Astrocyte (in vitro differentiated cells and primary cell): ENCODE measurements around the gene SRI. TPM values are rescaled to one million over a fixed set of nuclear protein-coding genes. Genes with fewer than 3 reads are reported as not detected.

Experiments
- DNase-seq: peaks from one replicate; pipeline ENCODE4 v3.0.0-alpha.2; 2010; ENCODE audit warnings: low read depth
- FAIRE-seq: peaks from 2 replicates; lab custom pipeline; 2011; peaks lifted over from hg19 to GRCh38; lab: Jason Lieb, UNC
- H2AFZ ChIP-seq: 2 replicates; pipeline ENCODE4 v1.6.0; 2012; ENCODE audit warnings: low read depth, low read length, inconsistent platforms
- H3K27ac ChIP-seq: 2 replicates; pipeline ENCODE4 v1.5.1; 2011; ENCODE audit warnings: low read depth, low read length, inconsistent platforms
- H3K27me3 ChIP-seq: 2 replicates; pipeline ENCODE4 v1.6.0; 2011; ENCODE audit warnings: low read length, inconsistent platforms; ENCODE audit not compliant: insufficient read depth
- H3K36me3 ChIP-seq: 2 replicates; pipeline ENCODE4 v1.5.1; 2011; ENCODE audit warnings: low read length, inconsistent platforms; ENCODE audit not compliant: insufficient read depth
- H3K4me1 ChIP-seq: 2 replicates; pipeline ENCODE4 v1.5.1; 2011; ENCODE audit warnings: low read length, inconsistent platforms; ENCODE audit not compliant: insufficient read depth
- H3K4me2 ChIP-seq: 2 replicates; pipeline ENCODE4 v1.6.0; 2012; ENCODE audit warnings: low read length, inconsistent platforms
- H3K4me3 ChIP-seq: 2 replicates; pipeline ENCODE4 v1.5.1; 2011; ENCODE audit warnings: low read depth, mild to moderate bottlenecking, low read length, inconsistent platforms; ENCODE audit not compliant: insufficient read depth
- H3K79me2 ChIP-seq: 2 replicates; pipeline ENCODE4 v1.6.0; 2012; ENCODE audit warnings: mild to moderate bottlenecking, low read length, inconsistent platforms; ENCODE audit not compliant: insufficient read depth
- H3K9ac ChIP-seq: 2 replicates; pipeline ENCODE4 v1.6.0; 2012; ENCODE audit warnings: mild to moderate bottlenecking, low read length, inconsistent platforms
- H3K9me3 ChIP-seq: 2 replicates; pipeline ENCODE4 v1.5.1; 2012; ENCODE audit warnings: low read depth, mild to moderate bottlenecking, low read length, inconsistent platforms; ENCODE audit not compliant: insufficient read depth
- H4K20me1 ChIP-seq: 2 replicates; pipeline ENCODE4 v1.6.0; 2012; ENCODE audit warnings: low read length, inconsistent platforms; ENCODE audit not compliant: insufficient read depth
- H3K27ac Mint-ChIP-seq: one replicate; pipeline ENCODE4 v1.8.0; 2021; ENCODE audit warnings: mild to moderate bottlenecking, mixed read lengths; ENCODE audit not compliant: unreplicated experiment
- H3K27me3 Mint-ChIP-seq: one replicate; pipeline ENCODE4 v1.8.0; 2021; ENCODE audit warnings: low read depth, mixed read lengths; ENCODE audit not compliant: unreplicated experiment
- H3K36me3 Mint-ChIP-seq: one replicate; pipeline ENCODE4 v1.8.0; 2021; ENCODE audit warnings: low read depth, mixed read lengths; ENCODE audit not compliant: unreplicated experiment
- H3K4me1 Mint-ChIP-seq: one replicate; pipeline ENCODE4 v1.8.0; 2021; ENCODE audit warnings: low read depth, mixed read lengths; ENCODE audit not compliant: unreplicated experiment
- H3K4me3 Mint-ChIP-seq: one replicate; pipeline ENCODE4 v1.8.0; 2021; ENCODE audit warnings: mild to moderate bottlenecking, moderate library complexity, mixed read lengths; ENCODE audit not compliant: unreplicated experiment
- H3K9me3 Mint-ChIP-seq: one replicate; pipeline ENCODE4 v1.8.0; 2021; ENCODE audit warnings: mild to moderate bottlenecking, mixed read lengths; ENCODE audit not compliant: unreplicated experiment
- CTCF ChIP-seq: IDR thresholded peaks from 2 replicates; pipeline ENCODE4 v1.5.1; 2011; ENCODE audit warnings: low read depth, mild to moderate bottlenecking, inconsistent platforms, low read length, moderate library complexity; ENCODE audit not compliant: insufficient read depth
- EZH2 ChIP-seq: IDR thresholded peaks from 2 replicates; pipeline ENCODE4 v1.6.1; 2012; ENCODE audit warnings: mild to moderate bottlenecking, low read length, inconsistent platforms; ENCODE audit not compliant: insufficient read depth
- total RNA-seq: library from RNA; stranded (reverse); gene quantifications from 2 replicates; pipeline ENCODE4 v1.2.1, GENCODE V29; 2021

The SRI gene
- total RNA-seq, 1 donor from 2014 or later = 139 TPM

- H2AFZ ChIP-seq = no peak overlapping the region
- no peak overlapping the region for H3K27ac Mint-ChIP-seq
These were observed 7.2 kb upstream of the SRI start for GRCh38 chr7:88226886-88227516.

GRCh38 chr7:88226201-88226600 lies 6.4 kb upstream of the SRI start:
- Histone ChIP-seq H4K20me1 (no peaks in the 10 kb centered on the region), H3K4me3 (no peak overlapping the region), H3K9me3 (no peaks in the 10 kb centered on the region), H3K27ac (no peak overlapping the region), H2AFZ (no peak overlapping the region), H3K79me2 (no peaks in the 10 kb centered on the region), H3K9ac (no peak overlapping the region), H3K4me2 (no peak overlapping the region), H3K27me3 (no peaks in the 10 kb centered on the region), H3K36me3 (no peaks in the 10 kb centered on the region), H3K4me1 (peaks cover 18% of the 10 kb centered on the region)
- FAIRE-seq (no peak), DNase-seq (no peak)
- Mint-ChIP-seq H3K4me1 (peaks cover 3% of the 10 kb centered on the region), H3K27ac (no peak overlapping the region), H3K36me3 (no peaks in the 10 kb centered on the region), H3K27me3 (no peaks in the 10 kb centered on the region), H3K9me3 (no peaks in the 10 kb centered on the region), H3K4me3 (no peak overlapping the region)
- no peak for TF ChIP-seq EZH2
- no peak for TF ChIP-seq CTCF

More at GRCh38 chr7:88226886-88227516, 7.2 kb upstream of the SRI start:
- peaks cover 3% of the 10 kb centered on the region for H3K4me1 Mint-ChIP-seq
- H3K27ac ChIP-seq = no peak overlapping the region
- DNase-seq = peak; percentile 64
- H3K4me3 ChIP-seq = no peak overlapping the region
- H4K20me1 ChIP-seq = no peaks in the 10 kb centered on the region
- H3K9ac ChIP-seq = no peak overlapping the region
- H3K27me3 Mint-ChIP-seq = no peaks in the 10 kb centered on the region
- H3K9me3 Mint-ChIP-seq = no peaks in the 10 kb centered on the region
- H3K4me2 ChIP-seq = peak overlapping the region; percentile 47
- H3K27me3 ChIP-seq = no peaks in the 10 kb centered on the region
- no peaks in the 10 kb centered on the region for H3K79me2 ChIP-seq
- FAIRE-seq = no peak
- no peaks in the 10 kb centered on the region for H3K36me3 Mint-ChIP-seq
- no peak for TF ChIP-seq CTCF
- no peak for TF ChIP-seq EZH2
- no peaks in the 10 kb centered on the region for H3K9me3 ChIP-seq
- no peaks in the 10 kb centered on the region for H3K36me3 ChIP-seq
- H3K4me1 ChIP-seq = peaks cover 18% of the 10 kb centered on the region
- no peak overlapping the region for H3K4me3 Mint-ChIP-seq

GRCh38 chr7:88224601-88225275 lies 4.9 kb upstream of the SRI start:
- H3K79me2 ChIP-seq = peaks cover 1% of the 10 kb centered on the region
- H3K27me3 ChIP-seq = no peaks in the 10 kb centered on the region
- DNase-seq = peak; percentile 77
- H3K4me1 ChIP-seq = peaks cover 18% of the 10 kb centered on the region
- peaks cover 2% of the 10 kb centered on the region for H3K9me3 Mint-ChIP-seq
- no peak overlapping the region for H3K4me3 ChIP-seq
- no peaks in the 10 kb centered on the region for H3K9me3 ChIP-seq
- H3K27me3 Mint-ChIP-seq = no peaks in the 10 kb centered on the region
- no peak overlapping the region for H3K27ac Mint-ChIP-seq
- H3K4me1 Mint-ChIP-seq = peaks cover 5% of the 10 kb centered on the region
- H4K20me1 ChIP-seq = no peaks in the 10 kb centered on the region
- H3K36me3 ChIP-seq = no peaks in the 10 kb centered on the region
- TF ChIP-seq CTCF = no peak
- TF ChIP-seq EZH2 = no peak
- peak overlapping the region; percentile 20 for H3K4me2 ChIP-seq
- no peak overlapping the region for H3K4me3 Mint-ChIP-seq
- H3K36me3 Mint-ChIP-seq = no peaks in the 10 kb centered on the region
- no peak overlapping the region for H3K9ac ChIP-seq
- H2AFZ ChIP-seq = no peak overlapping the region
- no peak for FAIRE-seq
- H3K27ac ChIP-seq = no peak overlapping the region
